ENCODE results near the gene PHETA1.

PHETA1 gene

GRCh38 chr12:111351026-111351425 lies 17.9 kb downstream of the PHETA1 start:
- DNase-seq (ENCODE audit: low spot score), result no peak

GRCh38 chr12:111349748-111350520 lies 19.0 kb downstream of the PHETA1 start:
- in situ Hi-C loops (cut with MboI; ENCODE audit: low sequenced_read_pairs, unreplicated experiment), result no loop called here
- DNase-seq (ENCODE audit: low spot score), result no peak
- no peak for TF ChIP-seq CTCF (IDR thresholded peaks at IDR 0.05; ENCODE audit: borderline replicate concordance, control extremely low read depth, extremely low read depth, insufficient read depth, missing control alignments)

More at GRCh38 chr12:111351026-111351425, 17.9 kb downstream of the PHETA1 start:
- no peak for TF ChIP-seq CTCF (IDR thresholded peaks at IDR 0.05; ENCODE audit: borderline replicate concordance, control extremely low read depth, extremely low read depth, insufficient read depth, missing control alignments)
- in situ Hi-C loops (cut with MboI; ENCODE audit: low sequenced_read_pairs, unreplicated experiment), result no loop called here

- DNase-seq (ENCODE audit: low spot score), result no peak
- TF ChIP-seq CTCF (IDR thresholded peaks at IDR 0.05; ENCODE audit: borderline replicate concordance, control extremely low read depth, extremely low read depth, insufficient read depth, missing control alignments), result no peak
- in situ Hi-C loops (cut with MboI; ENCODE audit: low sequenced_read_pairs, unreplicated experiment), result no loop called here
These were observed 19.7 kb downstream of the PHETA1 start for GRCh38 chr12:111349101-111349747.

- no peak for TF ChIP-seq CTCF (IDR thresholded peaks at IDR 0.05; ENCODE audit: borderline replicate concordance, control extremely low read depth, extremely low read depth, insufficient read depth, missing control alignments)
- in situ Hi-C loops (cut with MboI; ENCODE audit: low sequenced_read_pairs, unreplicated experiment), result no loop called here
- DNase-seq (ENCODE audit: low spot score), result no peak
These were observed 20.8 kb downstream of the PHETA1 start for GRCh38 chr12:111347891-111348644.

GRCh38 chr12:111344254-111344875 lies 24.5 kb downstream of the PHETA1 start:
- no peak for TF ChIP-seq CTCF (IDR thresholded peaks at IDR 0.05; ENCODE audit: borderline replicate concordance, control extremely low read depth, extremely low read depth, insufficient read depth, missing control alignments)
- in situ Hi-C loops (cut with MboI; ENCODE audit: low sequenced_read_pairs, unreplicated experiment), result no loop called here
- no peak for DNase-seq (ENCODE audit: low spot score)

- TF ChIP-seq CTCF (IDR thresholded peaks at IDR 0.05; ENCODE audit: borderline replicate concordance, control extremely low read depth, extremely low read depth, insufficient read depth, missing control alignments), result no peak
- DNase-seq (ENCODE audit: low spot score), result no peak
- in situ Hi-C loops (cut with MboI; ENCODE audit: low sequenced_read_pairs, unreplicated experiment), result no loop called here
These were observed 25.7 kb downstream of the PHETA1 start for GRCh38 chr12:111343181-111343580.

Data from GM13976 (cell line).